Middle frontal gyrus (tissue), 1 donor: ENCODE measurements around the gene GALNT5.

Source experiments
- DNase-seq: peaks from one replicate; pipeline ENCODE4 v3.0.0-alpha.2; 2015; ENCODE audit warnings: low spot score; ENCODE audit errors: extremely low spot score

The GALNT5 gene

DNA sequence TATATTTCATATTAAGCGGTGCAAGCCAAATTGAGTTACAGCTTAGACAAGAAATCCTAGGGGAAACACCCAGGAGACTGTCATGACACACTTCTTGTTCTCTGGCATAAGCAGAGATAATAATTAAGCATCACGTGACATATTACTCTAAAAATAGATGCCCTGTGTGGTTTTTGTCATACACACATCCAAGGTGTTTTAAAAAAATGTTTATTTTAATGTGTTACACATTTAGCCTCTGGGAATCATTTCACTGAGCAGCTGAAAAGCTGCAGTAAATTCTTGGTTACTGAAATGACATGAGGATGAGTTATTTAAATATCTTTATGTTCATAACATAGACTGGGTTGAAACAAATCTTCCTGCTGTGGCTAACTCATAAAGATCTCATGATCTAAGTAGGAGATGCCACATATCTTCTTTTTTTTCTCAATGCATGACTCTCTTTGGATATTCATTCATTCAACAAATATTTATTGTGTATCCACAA lies 106.2 kb downstream of the GALNT5 start:
- no peak for DNase-seq
